ENCODE data around the gene RAB3A. TPM values are rescaled to one million over a fixed set of nuclear protein-coding genes. Genes with fewer than 3 reads are reported as not detected.
A peak's percentile ranks its signal among the peaks of the same experiment; 100 is the strongest.

Gene RAB3A
- total RNA-seq, 1 experiment from 2014 or later: 0.68 TPM

DNA sequence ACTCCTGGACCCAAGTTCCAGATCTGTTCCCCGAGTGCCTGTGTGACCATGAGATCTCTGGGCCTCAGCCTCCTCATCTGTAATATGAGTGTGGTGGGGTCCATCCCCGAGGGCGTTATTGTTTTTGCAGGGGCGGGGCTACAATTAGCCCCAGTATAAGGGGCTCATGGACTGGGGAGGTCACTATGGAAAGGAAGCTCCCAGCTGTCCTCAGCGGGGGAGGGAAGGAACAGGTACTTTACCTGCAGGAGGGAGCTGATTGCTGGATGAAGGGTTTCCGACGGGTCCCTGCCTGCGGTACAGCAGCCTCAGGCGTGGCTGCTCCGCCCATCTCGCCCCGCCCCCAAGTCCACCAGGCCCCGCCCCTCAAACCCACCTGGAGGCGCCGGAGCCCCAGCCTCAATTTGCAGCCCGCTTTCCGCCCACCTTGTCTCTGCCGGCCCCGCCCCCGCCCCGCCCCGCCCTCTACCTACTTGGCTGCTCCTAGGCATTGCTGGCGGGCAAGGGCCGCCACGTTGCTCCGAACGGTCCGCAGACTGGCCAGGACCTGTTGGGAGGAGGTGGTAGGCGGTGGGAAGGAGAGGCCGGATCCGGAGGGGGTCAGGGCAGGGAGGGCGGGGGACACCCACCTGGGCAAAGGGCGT is 16.9 kb upstream of the RAB3A start:
- H3K27me3 Mint-ChIP-seq (ENCODE audit: insufficient read depth, unreplicated experiment): peaks cover 13% of the 10 kb centered on the region
- no peaks in the 10 kb centered on the region for H3K36me3 Mint-ChIP-seq (ENCODE audit: insufficient read depth, unreplicated experiment)
- H3K9me3 Mint-ChIP-seq (ENCODE audit: unreplicated experiment): no peaks in the 10 kb centered on the region
- no peak overlapping the region for H3K27ac Mint-ChIP-seq (ENCODE audit: low read depth, unreplicated experiment)
- H3K4me3 Mint-ChIP-seq (ENCODE audit: unreplicated experiment): peak overlapping the region; percentile 25
- TF ChIP-seq, protein P1, sequence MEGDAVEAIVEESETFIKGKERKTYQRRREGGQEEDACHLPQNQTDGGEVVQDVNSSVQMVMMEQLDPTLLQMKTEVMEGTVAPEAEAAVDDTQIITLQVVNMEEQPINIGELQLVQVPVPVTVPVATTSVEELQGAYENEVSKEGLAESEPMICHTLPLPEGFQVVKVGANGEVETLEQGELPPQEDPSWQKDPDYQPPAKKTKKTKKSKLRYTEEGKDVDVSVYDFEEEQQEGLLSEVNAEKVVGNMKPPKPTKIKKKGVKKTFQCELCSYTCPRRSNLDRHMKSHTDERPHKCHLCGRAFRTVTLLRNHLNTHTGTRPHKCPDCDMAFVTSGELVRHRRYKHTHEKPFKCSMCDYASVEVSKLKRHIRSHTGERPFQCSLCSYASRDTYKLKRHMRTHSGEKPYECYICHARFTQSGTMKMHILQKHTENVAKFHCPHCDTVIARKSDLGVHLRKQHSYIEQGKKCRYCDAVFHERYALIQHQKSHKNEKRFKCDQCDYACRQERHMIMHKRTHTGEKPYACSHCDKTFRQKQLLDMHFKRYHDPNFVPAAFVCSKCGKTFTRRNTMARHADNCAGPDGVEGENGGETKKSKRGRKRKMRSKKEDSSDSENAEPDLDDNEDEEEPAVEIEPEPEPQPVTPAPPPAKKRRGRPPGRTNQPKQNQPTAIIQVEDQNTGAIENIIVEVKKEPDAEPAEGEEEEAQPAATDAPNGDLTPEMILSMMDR (IDR thresholded peaks at IDR 0.05; ENCODE audit: unreplicated experiment): no peak
- BruUV-seq (replicated peaks): no TSS peak
- no peak for DNase-seq (ENCODE audit: unreplicated experiment)
- CTCF ChIA-PET: interaction anchor here (0.6 to 1.5 kb wide), 4 partner anchors 29 to 108 kb away, joined by 3 to 6 read pairs (median 4); no protein-coding TSS in a partner anchor
- intact Hi-C loops (cut with micrococcal nuclease): no loop called here
- POLR2A ChIA-PET: interaction anchor here (0.5 to 1.7 kb wide), 3 partner anchors 16 to 108 kb away, joined by 3 to 7 read pairs (median 4); partner anchors contain the start of gene MPV17L2
- peaks cover 5% of the 10 kb centered on the region for H3K4me1 Mint-ChIP-seq (ENCODE audit: insufficient read depth, unreplicated experiment)

DNA sequence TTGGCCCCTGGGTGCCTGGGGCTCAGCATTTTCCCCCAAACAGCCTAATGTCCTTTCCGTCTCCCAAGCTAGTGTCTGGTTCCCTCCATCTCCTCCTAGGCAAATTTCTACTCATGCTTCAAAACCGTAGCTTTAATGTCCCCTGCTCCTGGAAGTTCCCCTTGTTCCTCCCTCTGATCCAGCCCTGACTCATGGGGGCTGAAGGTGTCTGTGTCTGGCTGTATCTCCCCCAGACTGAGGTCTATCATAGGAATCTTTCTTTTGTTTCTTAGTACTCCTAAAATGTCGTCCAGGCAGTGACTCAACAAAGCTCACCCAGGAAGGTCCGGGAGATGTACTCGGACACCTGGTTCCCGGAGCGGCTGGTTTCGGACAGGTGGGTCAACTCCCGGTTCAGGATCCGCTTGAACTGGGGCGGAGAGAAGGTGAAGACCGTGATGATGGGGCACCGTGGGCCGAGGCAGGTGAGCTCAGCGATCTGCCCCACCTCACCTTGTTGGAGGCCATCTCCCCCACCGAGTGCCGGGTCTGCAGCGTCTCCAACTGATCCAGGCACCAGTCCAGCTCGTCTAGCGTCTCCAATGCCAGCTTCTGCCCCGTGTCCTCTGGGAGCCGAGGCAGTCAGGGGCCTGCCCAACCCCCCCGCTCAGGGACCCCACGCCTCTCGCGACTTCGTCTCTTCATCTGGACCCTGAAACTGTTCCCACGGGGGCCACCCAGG is 16.2 kb upstream of the RAB3A start:
- no peak overlapping the region for H3K4me3 Mint-ChIP-seq (ENCODE audit: unreplicated experiment)
- peaks cover 8% of the 10 kb centered on the region for H3K4me1 Mint-ChIP-seq (ENCODE audit: insufficient read depth, unreplicated experiment)
- TF ChIP-seq, protein P1 (IDR thresholded peaks at IDR 0.05; ENCODE audit: unreplicated experiment): no peak
- CTCF ChIA-PET: interaction anchor here (0.6 to 1.6 kb wide), 4 partner anchors 14 to 103 kb away, joined by 3 to 5 read pairs (median 4); partner anchors contain the start of gene LSM4
- no peak for DNase-seq (ENCODE audit: unreplicated experiment)
- H3K27ac Mint-ChIP-seq (ENCODE audit: low read depth, unreplicated experiment): no peak overlapping the region
- intact Hi-C loops (cut with micrococcal nuclease): no loop called here
- no TSS peak for BruUV-seq (replicated peaks)
- H3K36me3 Mint-ChIP-seq (ENCODE audit: insufficient read depth, unreplicated experiment): no peaks in the 10 kb centered on the region
- POLR2A ChIA-PET: interaction anchor here (0.5 to 0.8 kb wide), 2 partner anchors 15 to 109 kb away, joined by 3 to 5 read pairs; no protein-coding TSS in a partner anchor
- no peaks in the 10 kb centered on the region for H3K9me3 Mint-ChIP-seq (ENCODE audit: unreplicated experiment)
- H3K27me3 Mint-ChIP-seq (ENCODE audit: insufficient read depth, unreplicated experiment): peaks cover 13% of the 10 kb centered on the region

DNA sequence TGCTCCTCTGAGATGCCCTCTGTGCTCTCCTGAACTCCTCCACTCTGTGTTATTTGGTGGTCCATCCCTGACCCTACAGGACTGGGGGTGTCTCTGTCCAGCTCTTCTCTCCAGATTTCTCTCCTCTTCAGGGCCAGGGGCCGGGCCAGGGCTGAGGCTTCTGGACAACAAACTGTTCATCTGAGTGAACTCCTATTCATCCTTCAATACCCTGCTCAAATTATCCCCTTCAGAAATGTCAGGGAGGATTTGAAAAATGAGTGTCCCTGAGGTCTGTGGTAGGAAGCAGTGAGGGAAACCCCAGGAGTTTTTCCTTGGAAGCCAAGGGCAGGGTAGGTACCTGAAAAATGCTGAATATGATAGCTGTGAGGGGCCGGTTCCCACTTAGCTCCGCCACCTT is 14.8 kb upstream of the RAB3A start:
- Mint-ChIP-seq H3K4me1 (ENCODE audit: insufficient read depth, unreplicated experiment) (peaks cover 6% of the 10 kb centered on the region), H3K27me3 (ENCODE audit: insufficient read depth, unreplicated experiment) (peaks cover 13% of the 10 kb centered on the region), H3K27ac (ENCODE audit: low read depth, unreplicated experiment) (no peak overlapping the region), H3K36me3 (ENCODE audit: insufficient read depth, unreplicated experiment) (no peaks in the 10 kb centered on the region), H3K4me3 (ENCODE audit: unreplicated experiment) (no peak overlapping the region), H3K9me3 (ENCODE audit: unreplicated experiment) (no peaks in the 10 kb centered on the region)
- ChIA-PET CTCF (interaction anchor here (1.6 to 1.7 kb wide), 2 partner anchors 13 to 105 kb away, joined by 4 to 5 read pairs; no protein-coding TSS in a partner anchor), POLR2A (interaction anchor here (1.0 kb wide), 1 partner anchor 14 kb away, joined by 4 read pairs; the partner anchor contains the start of gene RAB3A)
- intact Hi-C loops (cut with micrococcal nuclease): no loop called here
- TF ChIP-seq, protein P1 (IDR thresholded peaks at IDR 0.05; ENCODE audit: unreplicated experiment): no peak
- no TSS peak for BruUV-seq (replicated peaks)
- no peak for DNase-seq (ENCODE audit: unreplicated experiment)

DNA sequence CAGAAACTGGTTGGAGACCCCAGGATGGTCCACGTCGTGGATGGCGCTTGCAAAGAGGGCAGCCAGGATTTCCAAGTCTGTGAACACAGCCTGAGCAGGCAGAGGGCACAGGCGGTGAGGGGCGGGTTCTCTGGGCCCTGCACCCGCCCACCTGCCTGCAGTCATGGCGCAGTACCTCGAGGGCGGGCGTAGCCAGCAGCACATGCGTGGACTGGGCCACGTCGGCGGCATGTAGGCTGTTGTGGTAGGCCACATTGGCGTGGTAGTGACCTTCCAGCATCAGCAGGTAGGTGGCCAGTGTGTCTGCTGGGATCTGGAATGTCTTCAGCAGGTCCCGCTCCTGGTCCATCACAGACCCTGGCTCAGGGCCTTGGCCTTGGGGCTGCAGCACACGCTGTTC is 14.3 kb upstream of the RAB3A start:
- Mint-ChIP-seq H3K27ac (ENCODE audit: low read depth, unreplicated experiment) (no peak overlapping the region), H3K4me3 (ENCODE audit: unreplicated experiment) (no peak overlapping the region), H3K9me3 (ENCODE audit: unreplicated experiment) (no peaks in the 10 kb centered on the region), H3K4me1 (ENCODE audit: insufficient read depth, unreplicated experiment) (peaks cover 6% of the 10 kb centered on the region), H3K27me3 (ENCODE audit: insufficient read depth, unreplicated experiment) (peaks cover 13% of the 10 kb centered on the region), H3K36me3 (ENCODE audit: insufficient read depth, unreplicated experiment) (no peaks in the 10 kb centered on the region)
- DNase-seq (ENCODE audit: unreplicated experiment): no peak
- CTCF ChIA-PET: interaction anchor here (1.7 kb wide), 1 partner anchor 105 kb away, joined by 4 read pairs; no protein-coding TSS in a partner anchor
- POLR2A ChIA-PET: no interaction called here
- intact Hi-C loops (cut with micrococcal nuclease): no loop called here
- no TSS peak for BruUV-seq (replicated peaks)
- TF ChIP-seq, protein P1 (IDR thresholded peaks at IDR 0.05; ENCODE audit: unreplicated experiment): no peak

Measured in MCF 10A (cell line).